ENCODE measurements around the gene DARS2. TPM values are rescaled to one million over a fixed set of nuclear protein-coding genes. Genes with fewer than 3 reads are reported as not detected.
"Not testable (repeated sequence)": the region's sequence is repeated elsewhere in the genome, so short reads cannot be mapped to it uniquely, and the experiment has no call there.

The DARS2 gene
- total RNA-seq, 1 donor from 2014 or later, result 12.9 TPM

GRCh38 chr1:173798078-173798477 lies 26.4 kb upstream of the DARS2 start:
- DNase-seq (ENCODE audit: low read depth) (peak; percentile 27), FAIRE-seq (no peak)
- no peaks in the 10 kb centered on the region for H3K27me3 ChIP-seq (ENCODE audit: control insufficient read depth, insufficient read depth, low read length)
- no peak overlapping the region for H3K4me3 ChIP-seq (ENCODE audit: low read depth, low read length)
- TF ChIP-seq CTCF (IDR thresholded peaks at IDR 0.05; ENCODE audit: insufficient read depth, low read length, severe bottlenecking), result no peak
- H3K36me3 ChIP-seq (ENCODE audit: control insufficient read depth, insufficient read depth, low read length), result no peaks in the 10 kb centered on the region

- not testable (repeated sequence) for H3K27me3 ChIP-seq (ENCODE audit: control insufficient read depth, insufficient read depth, low read length); H3K4me3 ChIP-seq (ENCODE audit: low read depth, low read length); H3K36me3 ChIP-seq (ENCODE audit: control insufficient read depth, insufficient read depth, low read length); DNase-seq (ENCODE audit: low read depth); FAIRE-seq
Observed at GRCh38 chr1:173799995-173800394, 24.5 kb upstream of the DARS2 start.

GRCh38 chr1:173802961-173803360 lies 21.5 kb upstream of the DARS2 start:
- TF ChIP-seq CTCF (IDR thresholded peaks at IDR 0.05; ENCODE audit: insufficient read depth, low read length, severe bottlenecking), result no peak
- Histone ChIP-seq H3K4me3 (ENCODE audit: low read depth, low read length) (no peak overlapping the region), H3K27me3 (ENCODE audit: control insufficient read depth, insufficient read depth, low read length) (no peaks in the 10 kb centered on the region), H3K36me3 (ENCODE audit: control insufficient read depth, insufficient read depth, low read length) (peaks cover 2% of the 10 kb centered on the region)
- FAIRE-seq (no peak), DNase-seq (ENCODE audit: low read depth) (no peak)

GRCh38 chr1:173813654-173814053 lies 10.8 kb upstream of the DARS2 start:
- H3K27me3 ChIP-seq (ENCODE audit: control insufficient read depth, insufficient read depth, low read length); H3K4me3 ChIP-seq (ENCODE audit: low read depth, low read length); FAIRE-seq; H3K36me3 ChIP-seq (ENCODE audit: control insufficient read depth, insufficient read depth, low read length); DNase-seq (ENCODE audit: low read depth): not testable (repeated sequence)

GRCh38 chr1:173818459-173818858 lies 6.0 kb upstream of the DARS2 start:
- Histone ChIP-seq H3K27me3 (ENCODE audit: control insufficient read depth, insufficient read depth, low read length) (no peaks in the 10 kb centered on the region), H3K36me3 (ENCODE audit: control insufficient read depth, insufficient read depth, low read length) (no peaks in the 10 kb centered on the region), H3K4me3 (ENCODE audit: low read depth, low read length) (no peak overlapping the region)
- FAIRE-seq (no peak), DNase-seq (ENCODE audit: low read depth) (no peak)
- no peak for TF ChIP-seq CTCF (IDR thresholded peaks at IDR 0.05; ENCODE audit: insufficient read depth, low read length, severe bottlenecking)

GRCh38 chr1:173821680-173822079 lies 2.8 kb upstream of the DARS2 start:
- FAIRE-seq (no peak), DNase-seq (ENCODE audit: low read depth) (no peak)
- no peaks in the 10 kb centered on the region for H3K27me3 ChIP-seq (ENCODE audit: control insufficient read depth, insufficient read depth, low read length)
- H3K4me3 ChIP-seq (ENCODE audit: low read depth, low read length), result no peak overlapping the region
- H3K36me3 ChIP-seq (ENCODE audit: control insufficient read depth, insufficient read depth, low read length), result no peaks in the 10 kb centered on the region
- no peak for TF ChIP-seq CTCF (IDR thresholded peaks at IDR 0.05; ENCODE audit: insufficient read depth, low read length, severe bottlenecking)

- no peaks in the 10 kb centered on the region for H3K36me3 ChIP-seq (ENCODE audit: control insufficient read depth, insufficient read depth, low read length)
- no peak for TF ChIP-seq CTCF (IDR thresholded peaks at IDR 0.05; ENCODE audit: insufficient read depth, low read length, severe bottlenecking)
- H3K4me3 ChIP-seq (ENCODE audit: low read depth, low read length), result peak overlapping the region; percentile 67
- no peaks in the 10 kb centered on the region for H3K27me3 ChIP-seq (ENCODE audit: control insufficient read depth, insufficient read depth, low read length)
- FAIRE-seq (no peak), DNase-seq (ENCODE audit: low read depth) (peak; percentile 29)
Observed at GRCh38 chr1:173823781-173824314, 625 bp upstream of the DARS2 start.

Measured in bronchial epithelial cell (primary cell).